K562 (cell line): ENCODE measurements around the gene GALNT5. TPM values are rescaled to one million over a fixed set of nuclear protein-coding genes. Genes with fewer than 3 reads are reported as not detected.

Source experiments
- ATAC-seq: fragments of 200-7000 bp; cut with Tn5 transposase; 3 replicates; pipeline ENCODE4 v1.9.1; 2020; ENCODE audit warnings: moderate library complexity
- BruUV-seq: library from RNA; stranded (reverse); fragments of 400-500 nt; replicated peaks from 2 replicates; lab custom pipeline; 2021; lab: Mats Ljungman, UMichigan
- CTCF ChIA-PET: fragments of 300-600 bp; formaldehyde crosslinking; extraction: SDS; loops from one replicate; lab custom pipeline; 2021; ENCODE audit warnings: low intra/inter-chr PET ratio; lab: Yijun Ruan, JAX
- POLR2A ChIA-PET: fragments of 300-600, 350-650 bp; sonication (Branson Sonifier 250); formaldehyde crosslinking; extraction: SDS; loops from one replicate; lab custom pipeline; 2021; ENCODE audit warnings: antibody characterized with exemption, inconsistent platforms; lab: Yijun Ruan, JAX
- DNase-seq, 4 experiments: peaks; one replicate each; pipeline versions ENCODE4 v3.0.0 to v3.0.0-alpha.2; 2011 to 2018; ENCODE audit warnings: low spot score in 3 of 4, mixed read lengths in 3 of 4; ENCODE audit errors: extremely low read depth in 1 of 4
- FAIRE-seq: peaks from 2 replicates; lab custom pipeline; 2011; peaks lifted over from hg19 to GRCh38; lab: Jason Lieb, UNC
- H2AFZ ChIP-seq: 2 replicates; pipeline ENCODE4 v1.6.0; 2011; ENCODE audit warnings: low read depth, low read length, control low read depth, inconsistent platforms
- H3K27ac ChIP-seq: fragments of 200-600 bp; 3 replicates; pipeline ENCODE4 v1.8.0; 2011; ENCODE audit warnings: low read depth, mild to moderate bottlenecking, control low read depth, inconsistent platforms, low read length, moderate library complexity, mixed read lengths; ENCODE audit errors: extremely low read depth
- H3K27me3 ChIP-seq, 2 experiments: fragments of 300-600 bp in 1 of 2; 2 replicates in 1 of 2; 3 replicates in 1 of 2; pipeline versions ENCODE4 v1.6.0 to v1.8.0; 2011; ENCODE audit warnings: inconsistent platforms in 2 of 2, low read length in 2 of 2, mild to moderate bottlenecking in 1 of 2, mixed read lengths in 1 of 2, moderate library complexity in 1 of 2; ENCODE audit not compliant: control insufficient read depth in 2 of 2, insufficient read depth in 2 of 2
- H3K36me3 ChIP-seq: fragments of 300-600 bp; 3 replicates; pipeline ENCODE4 v1.8.0; 2011; ENCODE audit warnings: mild to moderate bottlenecking, low read length, inconsistent platforms; ENCODE audit not compliant: control insufficient read depth, insufficient read depth
- H3K4me1 ChIP-seq, 2 experiments: fragments of 200-600 bp in 1 of 2; replicated peaks in 1 of 2; 2 replicates in 1 of 2; 3 replicates in 1 of 2; pipeline versions ENCODE4 v1.5.1 to v1.8.0; 2011; ENCODE audit warnings: inconsistent platforms in 2 of 2, low read length in 2 of 2, mild to moderate bottlenecking in 1 of 2, mixed read lengths in 1 of 2, moderate library complexity in 1 of 2; ENCODE audit not compliant: control insufficient read depth in 2 of 2, insufficient read depth in 2 of 2
- H3K4me2 ChIP-seq: 2 replicates; pipeline ENCODE4 v1.6.1; 2011; ENCODE audit warnings: low read length, control low read depth, inconsistent platforms, mixed read lengths; ENCODE audit not compliant: insufficient read depth
- H3K4me3 ChIP-seq: fragments of 200-600 bp; sonication (generic), shearing (Covaris generic); 2 replicates; pipeline ENCODE4 v1.5.1; 2016; ENCODE audit warnings: control low read depth, inconsistent platforms
- H3K79me2 ChIP-seq: fragments of 200-600 bp; 3 replicates; pipeline ENCODE4 v1.8.0; 2011; ENCODE audit warnings: low read length, inconsistent platforms; ENCODE audit not compliant: control insufficient read depth, insufficient read depth
- H3K9ac ChIP-seq, 2 experiments: 2 replicates each; pipeline versions ENCODE4 v1.6.0 to v1.6.1; 2011; ENCODE audit warnings: low read depth in 2 of 2, low read length in 2 of 2, control low read depth in 1 of 2, inconsistent platforms in 1 of 2, mild to moderate bottlenecking in 1 of 2, mixed read lengths in 1 of 2; ENCODE audit not compliant: insufficient read depth in 1 of 2
- H3K9me1 ChIP-seq: one replicate; pipeline ENCODE4 v1.6.0; 2011; ENCODE audit warnings: inconsistent platforms, mild to moderate bottlenecking, low read length, moderate library complexity; ENCODE audit not compliant: control insufficient read depth, insufficient read depth
- H3K9me3 ChIP-seq: replicated peaks from 2 replicates; pipeline ENCODE4 v1.5.1; 2011; ENCODE audit warnings: low read depth, low read length, inconsistent platforms; ENCODE audit not compliant: control insufficient read depth, insufficient read depth
- H4K20me1 ChIP-seq: replicated peaks from 2 replicates; pipeline ENCODE4 v1.6.1; 2011; ENCODE audit warnings: low read length, inconsistent platforms, mixed read lengths; ENCODE audit not compliant: control insufficient read depth, insufficient read depth
- DMBX1 ChIP-seq: fragments of 250-450 bp; sonication (Bioruptor Pico); IDR thresholded peaks from 2 replicates; pipeline ENCODE4 v1.8.0; 2022; ENCODE audit warnings: inconsistent platforms, mild to moderate bottlenecking, moderate library complexity, borderline replicate concordance
- PBX2 ChIP-seq, 2 experiments: IDR thresholded peaks in 1 of 2; conservative IDR thresholded peaks in 1 of 2; 2 replicates each; pipeline ENCODE4 v1.6.1; 2016; ENCODE audit warnings: low read depth in 2 of 2, mild to moderate bottlenecking in 1 of 2, missing compliant biosample characterization in 1 of 2, missing genetic modification characterization in 1 of 2, moderate library complexity in 1 of 2
- TRIM24 ChIP-seq, 2 experiments: fragments of 450-650 bp; IDR thresholded peaks; 2 replicates each; pipeline ENCODE4 v1.6.1; 2016
- WGBS: fragments of 100-300 bp; shearing (Covaris generic); methylation state at CpG from one replicate; pipeline ENCODE4 v1.1.6; 2016; ENCODE audit warnings: low coverage, mixed read lengths; ENCODE audit not compliant: insufficient coverage; ENCODE audit errors: missing lambda C conversion rate; 5-methylcytosine and 5-hydroxymethylcytosine counted together
- in situ Hi-C: fragments of 300-500 bp; cut with MboI; formaldehyde crosslinking; loops from 4 replicates; pipeline ENCODE4 v1.15.0; 2018; ENCODE audit warnings: inconsistent platforms, mixed read lengths
- intact Hi-C: fragments of 100-400 bp; cut with micrococcal nuclease; formaldehyde crosslinking; loops from 2 replicates; pipeline ENCODE4 v1.14.2; 2022
- polyA plus RNA-seq, 8 experiments: library from polyadenylated mRNA; depleted of rRNA in 4 of 8; stranded (reverse) in 5 of 8; unstranded in 3 of 8; fragments of >200 nt; fragmentation: Nextera tagmentation in 2 of 8; fragmentation: Illumina TruSeq in 1 of 8; extraction: Ambion mirVana in 2 of 8; extraction: Trizol in 1 of 8; gene quantifications; 2 replicates each; pipeline versions ENCODE4 v1.2.1 to v1.2.3, GENCODE V29; 2011 to 2014; ENCODE audit warnings: inconsistent platforms in 1 of 8, missing spikeins in 1 of 8
- total RNA-seq, 7 experiments: library from RNA; depleted of rRNA in 6 of 7; stranded (reverse); fragments of >200 nt in 6 of 7; fragmentation: Illumina TruSeq in 2 of 7; extraction: Trizol in 2 of 7; gene quantifications; 2 replicates each; pipeline versions ENCODE4 v1.2.1 to v1.2.3, GENCODE V29; 2011 to 2021; ENCODE audit warnings: low replicate concordance in 1 of 7

Gene GALNT5
- total and polyA plus RNA-seq, 9 of the 15 experiments (the other 6 are each of a cell fraction or from before 2014, with no cell fraction given) = 21.6 to 73.0 (median 54.7) TPM

GRCh38 chr2:157229572-157229971, 27.9 kb upstream of the GALNT5 start:
- in situ Hi-C loops (no loop called here), intact Hi-C loops (no loop called here)
- POLR2A ChIA-PET = interaction anchor here (0.6 to 2.2 kb wide), 4 partner anchors 8 to 1876 kb away, joined by 3 to 6 read pairs (median 4); no protein-coding TSS in a partner anchor
- TF ChIP-seq TRIM24 (IDR thresholded peaks at IDR 0.05) = no peak
- peak; percentile 59; the same call in 1 of the 2 replicates for TF ChIP-seq DMBX1 (CRISPR knock-in tag)
- no peak for TF ChIP-seq PBX2 (CRISPR knock-in tag; IDR thresholded peaks at IDR 0.05; ENCODE audit: low read depth)
- peak; percentile 52 for TF ChIP-seq PBX2 (tag; conservative IDR thresholded peaks at IDR 0.05; ENCODE audit: low read depth)
- BruUV-seq = no TSS peak
- H4K20me1 ChIP-seq = no peaks in the 10 kb centered on the region
- no peaks in the 10 kb centered on the region for H3K27me3 ChIP-seq
- H3K27ac ChIP-seq = no peak overlapping the region
- no peaks in the 10 kb centered on the region for H3K79me2 ChIP-seq
- no peaks in the 10 kb centered on the region for H3K36me3 ChIP-seq
- H3K4me2 ChIP-seq = no peak overlapping the region
- peak overlapping the region; percentile 30; the same call in 1 of the 2 replicates for H2AFZ ChIP-seq
- FAIRE-seq = no peak
- CTCF ChIA-PET = no interaction called here
- H3K4me3 ChIP-seq = no peak overlapping the region
- H3K9me1 ChIP-seq = no peaks in the 10 kb centered on the region
- no peak overlapping the region for H3K9ac ChIP-seq
- H3K4me1 ChIP-seq = peaks cover 3 to 12% of the 10 kb centered on the region in 2 experiments; a peak in 4 of 5 replicates
- ATAC-seq = no peak
- WGBS = 83% methylated on average over 2 of the region's 2 CpGs
- H3K9me3 ChIP-seq = peaks cover 5% of the 10 kb centered on the region; the same call in 1 of the 2 replicates
- DNase-seq = no peak
